GM12878 (cell line): ENCODE results near the gene ASIC5. TPM values are rescaled to one million over a fixed set of nuclear protein-coding genes. Genes with fewer than 3 reads are reported as not detected.

Source experiments
- ATAC-seq: fragments of 200-7000 bp; cut with Tn5 transposase; 3 replicates; pipeline ENCODE4 v1.9.1; 2020; ENCODE audit warnings: mild to moderate bottlenecking, moderate library complexity
- BruUV-seq: library from RNA; stranded (reverse); fragments of 400-500 nt; replicated peaks from 2 replicates; lab custom pipeline; 2021; lab: Mats Ljungman, UMichigan
- CTCF ChIA-PET: fragments of 300-600 bp; sonication (Branson Sonifier 250); formaldehyde crosslinking; extraction: SDS; loops from one replicate; lab custom pipeline; 2021; ENCODE audit warnings: inconsistent platforms; lab: Yijun Ruan, JAX
- POLR2A ChIA-PET: fragments of 350-600 bp; formaldehyde crosslinking; extraction: SDS; loops from one replicate; lab custom pipeline; 2021; ENCODE audit warnings: inconsistent platforms; lab: Charles Lee
- RAD21 ChIA-PET: fragments of 300-600 bp; sonication (Branson Sonifier 250); formaldehyde crosslinking; loops from one replicate; lab custom pipeline; 2023; ENCODE audit warnings: antibody characterized with exemption; ENCODE audit not compliant: unreplicated experiment; lab: Charles Lee
- SMC1A ChIA-PET: fragments of 300-600 bp; sonication (Branson Sonifier 250); formaldehyde crosslinking; loops from one replicate; lab custom pipeline; 2023; ENCODE audit not compliant: unreplicated experiment, uncharacterized antibody; lab: Charles Lee
- DNase-seq: peaks from one replicate; pipeline ENCODE4 v3.0.0-alpha.2; 2011; ENCODE audit warnings: low read depth, low spot score
- FAIRE-seq: peaks from 3 replicates; lab custom pipeline; 2011; peaks lifted over from hg19 to GRCh38; lab: Jason Lieb, UNC
- H2AFZ ChIP-seq: 2 replicates; pipeline ENCODE4 v1.6.0; 2011; ENCODE audit warnings: low read depth, low read length, control low read depth; ENCODE audit not compliant: control insufficient read depth
- H3K27ac ChIP-seq: 2 replicates; pipeline ENCODE4 v1.5.1; 2011; ENCODE audit warnings: control low read depth; ENCODE audit not compliant: control insufficient read depth, insufficient read depth
- H3K27me3 ChIP-seq, 2 experiments: replicated peaks in 1 of 2; 2 replicates each; pipeline versions ENCODE4 v1.6.0 to v1.6.1; 2011; ENCODE audit warnings: low read length in 1 of 2; ENCODE audit not compliant: control insufficient read depth in 2 of 2, insufficient read depth in 2 of 2
- H3K36me3 ChIP-seq, 2 experiments: 2 replicates each; pipeline ENCODE4 v1.5.1; 2011; ENCODE audit warnings: low read length in 1 of 2; ENCODE audit not compliant: control insufficient read depth in 2 of 2, insufficient read depth in 2 of 2
- H3K4me1 ChIP-seq: 2 replicates; pipeline ENCODE4 v1.6.1; 2011; ENCODE audit warnings: mild to moderate bottlenecking, low read length, moderate library complexity, mixed read lengths; ENCODE audit not compliant: control insufficient read depth, insufficient read depth
- H3K4me2 ChIP-seq: 2 replicates; pipeline ENCODE4 v1.6.0; 2011; ENCODE audit warnings: control low read depth; ENCODE audit not compliant: control insufficient read depth, insufficient read depth
- H3K4me3 ChIP-seq: fragments of 200-600 bp; sonication (generic); 2 replicates; pipeline ENCODE4 v1.5.1; 2016
- H3K79me2 ChIP-seq: 2 replicates; pipeline ENCODE4 v1.6.0; 2011; ENCODE audit warnings: low read length; ENCODE audit not compliant: control insufficient read depth, insufficient read depth
- H3K9ac ChIP-seq: 2 replicates; pipeline ENCODE4 v1.8.0; 2011; ENCODE audit warnings: low read length, control low read depth, mixed read lengths; ENCODE audit not compliant: control insufficient read depth, insufficient read depth
- H3K9me3 ChIP-seq: replicated peaks from 3 replicates; pipeline ENCODE4 v1.5.1; 2011; ENCODE audit warnings: mild to moderate bottlenecking, low read length; ENCODE audit not compliant: control insufficient read depth, insufficient read depth
- H4K20me1 ChIP-seq: 2 replicates; pipeline ENCODE4 v1.6.0; 2011; ENCODE audit not compliant: control insufficient read depth, insufficient read depth
- ATF2 ChIP-seq: IDR thresholded peaks from 2 replicates; pipeline ENCODE4 v1.6.1; 2012; ENCODE audit warnings: low read length, inconsistent platforms
- BCL11A ChIP-seq: IDR thresholded peaks from 2 replicates; pipeline ENCODE4 v1.6.1; 2011; ENCODE audit warnings: low read depth, low read length
- BRCA1 ChIP-seq: IDR thresholded peaks from 2 replicates; pipeline ENCODE4 v1.6.1; 2011; ENCODE audit warnings: low read depth, low read length, improper control_type of control experiment
- CREM ChIP-seq: IDR thresholded peaks from 2 replicates; pipeline ENCODE4 v1.6.1; 2014; ENCODE audit warnings: antibody characterized with exemption, low read depth
- IRF5 ChIP-seq: fragments of 450-650 bp; IDR thresholded peaks from 2 replicates; pipeline ENCODE4 v1.6.1; 2017; ENCODE audit warnings: borderline replicate concordance
- LARP7 ChIP-seq: fragments of 450-650 bp; IDR thresholded peaks from 2 replicates; pipeline ENCODE4 v1.6.1; 2017; ENCODE audit warnings: mild to moderate bottlenecking
- PAX8 ChIP-seq: fragments of 450-650 bp; IDR thresholded peaks from 2 replicates; pipeline ENCODE4 v1.6.1; 2017; ENCODE audit warnings: mild to moderate bottlenecking, moderate library complexity
- PRDM15 ChIP-seq: fragments of 450-650 bp; formaldehyde crosslinking; IDR thresholded peaks from 2 replicates; pipeline ENCODE4 v1.4.0; 2020; ENCODE audit warnings: mild to moderate bottlenecking, moderate library complexity
- RELB ChIP-seq: fragments of 450-650 bp; IDR thresholded peaks from 2 replicates; pipeline ENCODE4 v1.6.1; 2017; ENCODE audit warnings: low read depth, mild to moderate bottlenecking, moderate library complexity
- SPI1 ChIP-seq: IDR thresholded peaks from 2 replicates; pipeline ENCODE4 v1.6.1; 2011; ENCODE audit warnings: low read depth, mild to moderate bottlenecking, low read length, moderate library complexity, borderline replicate concordance; ENCODE audit not compliant: insufficient read depth
- SREBF2 ChIP-seq: IDR thresholded peaks from 2 replicates; pipeline ENCODE4 v1.6.1; 2012; ENCODE audit warnings: mild to moderate bottlenecking, low read length
- ZNF274 ChIP-seq: IDR thresholded peaks from one replicate; pipeline ENCODE4 v1.8.0; 2011; ENCODE audit not compliant: insufficient read length, insufficient read depth
- WGBS: methylation state at CpG from one replicate; pipeline ENCODE4 v1.1.6; 2016; ENCODE audit warnings: low lambda C conversion rate; ENCODE audit not compliant: insufficient replicate concordance, insufficient coverage; ENCODE audit errors: missing lambda C conversion rate; 5-methylcytosine and 5-hydroxymethylcytosine counted together
- in situ Hi-C: fragments of 300-500 bp; cut with MboI; formaldehyde crosslinking; loops from 9 replicates; pipeline ENCODE4 v1.14.3; 2018; ENCODE audit warnings: mixed read lengths
- intact Hi-C: fragments of 100-400 bp; cut with micrococcal nuclease; formaldehyde crosslinking; loops from one replicate; pipeline ENCODE4 v1.14.2; 2022; ENCODE audit not compliant: unreplicated experiment
- polyA plus RNA-seq, 11 experiments: library from polyadenylated mRNA; depleted of rRNA in 4 of 11; unstranded in 6 of 11; stranded (reverse) in 5 of 11; fragments of >200 nt; fragmentation: Nextera tagmentation in 4 of 11; fragmentation: Illumina TruSeq in 1 of 11; extraction: Ambion mirVana in 4 of 11; extraction: Trizol in 1 of 11; gene quantifications; 1 replicate in 1 of 11; 2 replicates in 10 of 11; pipeline versions ENCODE4 v1.2.1 to v1.2.3, GENCODE V29; 2011 to 2016; ENCODE audit warnings: inconsistent platforms in 2 of 11, missing spikeins in 2 of 11, low read depth in 1 of 11
- total RNA-seq, 4 experiments: library from RNA; depleted of rRNA in 3 of 4; stranded (reverse); fragments of >200 nt in 3 of 4; fragmentation: Illumina TruSeq in 1 of 4; extraction: Trizol in 1 of 4; gene quantifications; 2 replicates each; pipeline versions ENCODE4 v1.2.1 to v1.2.3, GENCODE V29; 2013 to 2021

The ASIC5 gene
- total and polyA plus RNA-seq, 10 of the 15 experiments (the other 5 are each of a cell fraction or from before 2014, with no cell fraction given) = not detected

- H3K9ac ChIP-seq = no peak overlapping the region
- intact Hi-C loops (no loop called here), in situ Hi-C loops (loop anchor here (25.0 kb wide), 2 partner anchors 812 to 987 kb away; no protein-coding TSS in a partner anchor)
- H3K27ac ChIP-seq = no peak overlapping the region
- H3K4me2 ChIP-seq = no peak overlapping the region
- H3K36me3 ChIP-seq = no peaks in the 10 kb centered on the region
- no peak for DNase-seq
- BruUV-seq = no TSS peak
- H3K9me3 ChIP-seq = no peaks in the 10 kb centered on the region
- no peaks in the 10 kb centered on the region for H3K27me3 ChIP-seq
- no peaks in the 10 kb centered on the region for H3K79me2 ChIP-seq
- ChIA-PET SMC1A (interaction anchor here (1.7 to 2.2 kb wide), 2 partner anchors 29 to 154 kb away, joined by 4 to 11 read pairs; no protein-coding TSS in a partner anchor), POLR2A (no interaction called here), RAD21 (interaction anchor here (1.8 kb wide), 1 partner anchor 12 kb away, joined by 7 read pairs; no protein-coding TSS in a partner anchor), CTCF (interaction anchor here (1.7 kb wide), 1 partner anchor 356 kb away, joined by 3 read pairs; no protein-coding TSS in a partner anchor)
- 22% methylated on average over 5 of the region's 5 CpGs for WGBS
- no peak overlapping the region for H2AFZ ChIP-seq
- ATAC-seq = no peak
- H3K4me3 ChIP-seq = no peak overlapping the region
- no peaks in the 10 kb centered on the region for H4K20me1 ChIP-seq
- no peak for FAIRE-seq
- H3K4me1 ChIP-seq = no peaks in the 10 kb centered on the region
- no peak for TF ChIP-seq PRDM15 (CRISPR knock-in tag)
- no peak for TF ChIP-seq ZNF274
- no peak for TF ChIP-seq BRCA1
- no peak for TF ChIP-seq BCL11A
- no peak for TF ChIP-seq SPI1
- TF ChIP-seq CREM = no peak
- TF ChIP-seq SREBF2 = no peak
- TF ChIP-seq RELB = no peak
- TF ChIP-seq PAX8 = no peak
- TF ChIP-seq ATF2 = no peak
- no peak for TF ChIP-seq LARP7
- no peak for TF ChIP-seq IRF5
These were observed 66.8 kb downstream of the ASIC5 start for GRCh38 chr4:155799116-155799793.
